HuH-7.5 (cell line): ENCODE data around the gene KIF23.

Experiments used
- DNase-seq: peaks from one replicate; pipeline ENCODE4 v3.0.0; 2011; ENCODE audit warnings: low spot score

The KIF23 gene

DNA sequence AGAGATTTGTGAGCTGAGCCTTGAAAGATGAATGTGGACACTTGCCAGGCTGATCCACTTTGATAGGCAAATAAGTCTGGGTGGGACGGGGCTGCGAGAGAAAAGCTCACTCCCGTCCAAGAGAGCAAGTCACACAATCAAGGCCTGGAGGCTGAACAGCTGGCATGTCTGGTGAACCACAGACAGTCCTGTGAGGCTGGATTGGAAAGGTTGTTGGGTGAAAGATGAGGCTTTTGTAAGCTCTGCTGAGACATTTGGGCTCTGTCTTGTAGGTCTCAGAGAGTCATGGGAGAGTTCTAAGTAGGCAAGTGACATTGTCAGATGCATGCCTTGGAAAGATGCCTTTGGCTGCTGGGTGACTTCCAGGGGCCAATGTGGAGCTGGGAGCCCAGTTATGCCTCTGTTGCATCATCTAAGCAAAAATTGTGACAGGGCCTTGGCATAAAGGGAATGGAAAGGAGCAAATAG, 76.9 kb downstream of the KIF23 start:
- DNase-seq: no peak

DNA sequence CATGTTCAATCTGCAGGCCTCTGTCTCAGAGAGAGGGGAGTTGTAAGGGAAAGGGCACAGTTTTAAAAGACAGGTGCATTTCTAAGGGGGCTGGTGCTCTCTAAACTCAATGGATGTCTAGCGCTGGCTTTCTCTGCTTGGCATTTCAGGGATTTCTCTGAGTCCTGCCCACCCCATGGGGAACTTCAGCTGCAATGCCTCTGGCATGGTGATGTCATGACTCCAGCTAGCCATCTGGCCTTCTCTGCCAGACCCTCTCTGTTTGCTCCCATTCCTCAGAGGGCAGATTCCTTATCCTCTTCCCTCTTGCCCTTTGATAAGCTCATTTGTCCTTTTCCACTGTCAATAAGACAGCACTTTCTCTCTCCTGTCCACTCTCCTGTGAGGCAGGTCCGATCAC, 79.3 kb downstream of the KIF23 start:
- no peak for DNase-seq

DNA sequence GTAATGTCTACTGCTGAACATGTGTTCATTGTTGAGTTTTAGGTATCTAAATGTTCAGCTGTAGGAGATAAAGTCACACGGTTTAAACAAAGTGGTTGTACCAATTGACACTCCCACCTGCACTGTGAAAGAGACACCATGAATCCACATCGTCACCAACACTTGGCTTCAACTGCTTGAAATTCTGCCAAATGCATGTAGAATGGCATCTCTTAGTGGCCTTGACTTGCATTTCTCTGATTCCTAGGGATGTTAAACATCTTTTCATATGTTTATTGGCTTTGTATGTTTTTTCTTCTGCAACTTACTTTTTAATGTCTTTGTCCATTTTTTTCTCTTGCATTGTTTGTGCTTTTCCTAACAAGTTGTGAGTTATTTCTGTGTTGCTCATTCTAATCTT, 81.9 kb downstream of the KIF23 start:
- no peak for DNase-seq

DNA sequence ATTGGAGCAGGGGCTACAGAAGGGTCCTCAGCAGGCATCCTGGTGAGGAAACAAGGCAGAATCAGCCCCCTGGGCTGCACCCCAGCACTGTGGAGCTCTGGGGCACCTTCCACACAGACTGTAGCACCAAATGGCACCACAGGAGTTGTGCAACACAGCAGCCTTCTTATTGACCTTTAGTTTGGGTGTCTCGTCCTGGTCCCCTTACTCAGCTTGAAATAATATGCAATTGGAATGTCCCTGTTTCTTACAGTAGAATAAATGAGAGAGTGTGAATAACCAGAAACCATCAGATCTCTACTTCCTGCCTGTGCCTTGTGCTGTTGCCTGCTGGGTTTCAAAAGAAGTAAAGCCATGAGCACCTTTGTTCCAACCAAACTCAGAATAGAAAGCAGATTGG, 82.9 kb downstream of the KIF23 start:
- no peak for DNase-seq

DNA sequence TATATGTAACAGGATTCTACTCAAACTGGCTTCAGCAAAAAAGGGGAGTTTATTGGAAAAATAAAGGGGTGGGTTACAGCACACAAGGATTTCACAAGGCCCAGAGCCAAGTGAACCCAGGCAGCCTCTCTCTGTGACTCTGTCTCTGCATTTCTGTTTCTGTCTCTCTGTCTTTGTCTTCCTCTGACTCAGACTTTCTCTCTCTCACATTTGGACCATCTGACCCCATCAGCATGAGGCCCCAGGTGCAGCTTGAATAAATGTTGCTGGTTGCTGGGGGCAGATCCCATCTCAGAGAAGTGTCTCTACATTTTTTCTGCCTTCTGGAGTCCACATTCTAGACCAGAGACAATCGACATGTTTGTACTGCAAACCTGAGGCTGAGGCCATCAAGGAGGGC, 83.5 kb downstream of the KIF23 start:
- DNase-seq: no peak
